HG03175 (cell line): Measurements from ENCODE around the gene SYT7.

Experiments
- ATAC-seq: cut with Tn5 transposase; IDR thresholded peaks from one replicate; pipeline ENCODE4 v1.9.1; 2021; ENCODE audit warnings: mild to moderate bottlenecking, moderate library complexity; ENCODE audit not compliant: unreplicated experiment

The SYT7 gene

GRCh38 chr11:61609000-61609979 lies 28.4 kb upstream of the SYT7 start:
- ATAC-seq: no peak

- ATAC-seq: no peak
These were observed 27.2 kb upstream of the SYT7 start for GRCh38 chr11:61607920-61608599.

GRCh38 chr11:61607426-61607825 lies 26.6 kb upstream of the SYT7 start:
- ATAC-seq: no peak

GRCh38 chr11:61603667-61604066 lies 22.8 kb upstream of the SYT7 start:
- ATAC-seq: no peak

- ATAC-seq: no peak
These were observed 22.1 kb upstream of the SYT7 start for GRCh38 chr11:61602775-61603569.

GRCh38 chr11:61601512-61601911 lies 20.6 kb upstream of the SYT7 start:
- ATAC-seq: no peak

GRCh38 chr11:61599968-61600710 lies 19.3 kb upstream of the SYT7 start:
- no peak for ATAC-seq

GRCh38 chr11:61598886-61599868 lies 18.3 kb upstream of the SYT7 start:
- no peak for ATAC-seq

GRCh38 chr11:61598374-61598773 lies 17.5 kb upstream of the SYT7 start:
- no peak for ATAC-seq

- no peak for ATAC-seq
These were observed 16.1 kb upstream of the SYT7 start for GRCh38 chr11:61596990-61597389.

- ATAC-seq: no peak
These were observed 15.7 kb upstream of the SYT7 start for GRCh38 chr11:61596542-61596941.

GRCh38 chr11:61594907-61595257 lies 14.0 kb upstream of the SYT7 start:
- no peak for ATAC-seq

- ATAC-seq: no peak
These were observed 12.3 kb upstream of the SYT7 start for GRCh38 chr11:61593151-61593550.

- no peak for ATAC-seq
These were observed 11.3 kb upstream of the SYT7 start for GRCh38 chr11:61592176-61592575.

- no peak for ATAC-seq
These were observed 9.1 kb upstream of the SYT7 start for GRCh38 chr11:61589961-61590360.

- no peak for ATAC-seq
These were observed 7.9 kb upstream of the SYT7 start for GRCh38 chr11:61588728-61589191.

- ATAC-seq: no peak
These were observed 7.3 kb upstream of the SYT7 start for GRCh38 chr11:61587951-61588727.

- no peak for ATAC-seq
These were observed 6.7 kb upstream of the SYT7 start for GRCh38 chr11:61587541-61587941.
